ENCODE data around the gene ASPA. TPM values are rescaled to one million over a fixed set of nuclear protein-coding genes. Genes with fewer than 3 reads are reported as not detected.
"Not testable (repeated sequence)": the region's sequence is repeated elsewhere in the genome, so short reads cannot be mapped to it uniquely, and the experiment has no call there.

Gene ASPA
- total RNA-seq, 2 experiments from 2014 or later: not detected

DNA sequence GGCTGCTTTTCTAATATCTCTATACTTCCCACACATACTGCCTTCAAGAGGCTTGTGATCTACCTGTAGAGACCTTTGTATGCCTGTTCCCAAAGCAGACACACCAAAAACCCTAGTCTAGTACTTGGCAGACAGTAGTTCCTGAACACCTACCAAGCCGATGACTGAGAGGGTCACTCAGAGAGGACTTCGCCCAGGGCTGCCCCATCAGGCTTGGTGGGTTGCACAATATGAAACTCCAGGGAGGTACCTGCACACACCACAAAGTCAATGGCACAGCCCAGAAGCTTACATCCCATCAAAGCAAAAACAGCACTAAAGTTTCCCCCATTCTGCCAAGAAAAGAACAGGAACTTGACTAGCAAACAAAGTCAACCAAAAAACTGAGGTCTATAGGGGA, 30.3 kb downstream of the ASPA start:
- ChIA-PET POLR2A (no interaction called here), CTCF (no interaction called here)

DNA sequence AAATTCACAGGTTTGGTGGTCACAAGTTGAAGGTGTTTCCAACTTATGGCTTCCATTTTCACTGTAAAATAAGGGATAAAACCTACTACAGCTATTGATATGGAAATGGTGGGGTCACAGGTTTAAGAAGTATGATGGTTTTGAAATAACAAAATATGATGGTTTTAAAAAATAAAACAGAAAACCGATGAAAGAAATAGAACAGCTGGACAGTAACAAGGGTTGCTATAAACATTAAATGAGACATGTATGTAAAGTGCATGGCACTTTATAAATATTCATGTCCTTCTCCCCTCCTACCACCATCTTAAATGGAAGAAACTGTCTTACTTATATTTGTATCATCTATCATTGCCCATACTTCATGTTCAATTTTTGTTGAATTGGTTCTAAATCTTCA, 31.3 kb downstream of the ASPA start:
- POLR2A ChIA-PET: no interaction called here
- CTCF ChIA-PET: no interaction called here

DNA sequence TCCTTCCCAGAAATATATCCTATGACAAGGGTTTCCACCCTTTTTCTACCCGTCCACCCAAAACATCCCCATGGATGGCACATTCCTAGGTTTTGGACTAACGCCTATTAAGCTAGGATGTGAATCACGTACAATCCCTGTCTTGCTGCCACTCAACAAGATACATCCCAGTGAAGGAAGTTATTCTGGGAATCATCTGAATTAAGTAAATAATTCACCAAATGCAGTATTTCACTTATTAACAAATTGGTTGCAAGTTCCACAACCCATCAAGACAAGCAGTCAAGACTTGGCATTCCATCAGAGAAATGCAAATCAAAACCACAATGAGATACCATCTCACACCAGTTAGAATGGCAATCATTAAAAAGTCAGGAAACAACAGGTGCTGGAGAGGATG, 32.1 kb downstream of the ASPA start:
- POLR2A ChIA-PET: no interaction called here
- CTCF ChIA-PET: no interaction called here

DNA sequence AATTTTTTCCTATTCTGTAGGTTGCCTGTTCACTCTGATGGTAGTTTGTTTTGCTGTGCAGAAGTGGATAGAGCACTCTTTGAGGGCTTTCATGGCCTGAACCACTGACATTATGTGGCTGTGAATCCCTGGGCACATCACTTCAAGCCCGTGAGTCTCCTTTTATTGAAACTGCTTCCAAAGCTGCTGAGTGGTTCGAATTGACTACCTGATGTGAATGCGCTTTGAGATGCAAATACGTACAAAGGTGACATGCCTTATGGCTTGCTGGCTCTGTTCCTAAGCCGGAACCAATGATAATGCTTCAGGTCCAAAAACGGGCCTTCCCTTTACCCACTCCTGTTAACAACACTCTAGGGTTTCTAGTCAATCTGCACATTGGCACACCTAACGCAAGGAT, 34.3 kb downstream of the ASPA start:
- ChIA-PET CTCF (no interaction called here), POLR2A (no interaction called here)

DNA sequence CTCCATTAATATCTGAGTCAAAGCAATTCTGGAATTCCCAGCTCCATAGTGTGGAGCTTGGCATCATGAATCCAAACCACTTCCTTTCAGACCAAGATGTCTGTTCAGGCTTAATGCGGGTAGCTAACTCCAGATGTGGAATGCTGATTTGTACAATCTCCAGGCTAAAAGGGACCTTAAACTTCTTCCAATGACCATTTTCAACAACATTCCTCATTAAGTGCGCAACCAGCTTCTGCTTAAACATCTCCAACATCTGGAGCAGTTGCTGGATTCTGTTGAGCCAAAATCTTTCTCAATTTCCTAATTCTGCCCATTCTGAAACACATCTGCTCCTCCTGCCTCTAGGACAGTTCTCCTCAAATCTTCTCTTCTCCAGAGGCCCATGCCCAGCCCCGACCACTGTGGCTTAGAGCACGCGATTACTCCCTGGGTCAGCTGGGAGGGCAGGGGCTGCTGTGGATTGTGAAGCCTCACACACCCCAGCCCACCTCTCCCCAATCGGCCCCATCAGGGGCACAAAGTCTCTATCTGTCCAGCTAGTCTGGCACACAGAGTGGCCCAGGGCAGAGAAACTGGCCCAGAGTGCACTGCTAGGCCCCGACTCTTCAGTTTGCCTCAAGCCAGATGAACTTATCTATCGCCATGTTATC, 36.2 kb downstream of the ASPA start:
- ChIA-PET POLR2A (no interaction called here), CTCF (no interaction called here)

DNA sequence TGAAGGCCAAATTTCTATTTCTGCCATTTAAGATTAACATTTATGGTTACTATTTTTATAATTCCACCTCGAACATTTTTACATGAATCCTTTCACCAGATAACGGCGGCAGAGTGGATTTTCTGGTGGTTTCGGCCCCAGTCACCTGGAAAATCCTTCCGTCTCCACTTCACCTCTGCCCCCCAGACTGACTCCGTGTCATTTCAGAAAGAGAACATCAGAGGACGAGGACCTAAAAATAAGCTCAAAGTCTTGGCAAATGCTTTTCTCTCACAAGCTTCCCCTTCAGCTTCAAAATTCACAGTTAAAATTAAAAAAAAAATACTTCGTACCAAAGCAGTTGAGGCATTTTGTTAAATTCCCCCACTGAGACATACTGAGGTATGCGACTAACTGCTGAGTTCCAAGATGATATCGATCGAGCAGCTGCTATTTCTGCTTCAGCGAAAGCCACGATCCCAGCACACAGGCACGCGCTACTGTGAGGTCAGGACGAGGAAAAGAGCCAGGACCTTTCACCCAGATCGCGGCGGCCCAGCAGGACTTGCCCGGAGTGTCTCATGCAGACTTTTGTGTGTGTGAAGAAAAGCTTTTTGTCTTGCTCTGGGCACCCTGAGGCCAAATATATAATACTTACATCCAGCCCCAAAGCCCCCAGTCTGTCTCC, 36.8 kb downstream of the ASPA start:
- POLR2A ChIA-PET: no interaction called here

DNA sequence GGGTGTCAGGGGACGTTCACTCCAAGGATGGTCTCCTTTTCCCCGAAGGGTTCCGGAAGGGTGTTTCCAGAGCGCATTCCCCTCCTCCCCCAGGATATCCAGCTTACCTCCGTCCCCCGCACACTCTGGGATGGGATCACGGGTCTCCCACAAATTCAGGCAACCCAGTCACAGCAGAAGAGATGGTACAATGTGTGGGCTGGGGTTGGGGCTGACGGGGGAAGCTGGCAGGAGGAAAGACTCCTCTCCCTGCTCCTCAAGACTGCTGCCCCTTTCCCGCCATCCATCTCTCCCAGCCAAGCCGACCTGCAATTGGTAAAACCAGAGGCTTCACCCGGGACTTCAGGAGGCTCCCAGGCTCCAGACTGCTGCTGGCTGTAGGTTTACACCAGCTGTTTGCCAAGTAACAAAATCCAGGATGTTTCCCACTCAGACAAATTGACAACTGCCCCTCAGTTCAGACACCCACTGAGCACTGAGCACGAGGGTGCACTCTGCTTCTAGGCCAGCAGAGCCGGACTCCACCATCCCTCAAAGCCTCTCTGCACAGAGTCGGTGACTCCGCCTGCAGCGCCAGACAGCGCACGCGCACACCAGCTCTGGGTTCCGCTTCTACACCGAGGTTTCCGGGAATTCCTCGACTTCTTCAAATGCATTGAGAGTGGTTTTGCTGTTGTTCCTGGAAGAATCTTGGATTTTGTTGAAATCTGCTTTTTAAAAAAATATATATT, 37.7 kb downstream of the ASPA start:
- POLR2A ChIA-PET: no interaction called here
- CTCF ChIA-PET: no interaction called here

More for the DNA sequence above, 36.8 kb downstream of the ASPA start:
- CTCF ChIA-PET: no interaction called here

DNA sequence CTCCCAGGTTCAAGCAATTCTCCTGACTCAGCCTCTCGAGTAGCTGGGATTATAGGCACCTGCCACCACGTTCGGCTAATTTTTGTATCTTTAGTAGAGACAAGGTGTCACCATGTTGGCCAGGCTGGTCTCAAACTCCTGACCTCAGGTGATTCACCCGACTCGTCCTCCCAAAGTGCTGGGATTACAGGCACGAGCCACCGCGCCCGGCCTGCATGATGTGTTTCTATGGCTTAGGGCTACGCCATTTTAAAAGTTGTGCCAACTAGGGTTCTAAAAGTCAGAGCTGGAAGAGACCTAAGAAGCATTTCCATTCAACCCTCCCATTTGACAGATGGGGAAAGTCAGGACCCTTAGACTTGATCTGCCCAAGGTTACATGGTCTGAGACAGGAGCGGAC, 38.4 kb downstream of the ASPA start:
- POLR2A ChIA-PET, CTCF ChIA-PET: not testable (repeated sequence)

DNA sequence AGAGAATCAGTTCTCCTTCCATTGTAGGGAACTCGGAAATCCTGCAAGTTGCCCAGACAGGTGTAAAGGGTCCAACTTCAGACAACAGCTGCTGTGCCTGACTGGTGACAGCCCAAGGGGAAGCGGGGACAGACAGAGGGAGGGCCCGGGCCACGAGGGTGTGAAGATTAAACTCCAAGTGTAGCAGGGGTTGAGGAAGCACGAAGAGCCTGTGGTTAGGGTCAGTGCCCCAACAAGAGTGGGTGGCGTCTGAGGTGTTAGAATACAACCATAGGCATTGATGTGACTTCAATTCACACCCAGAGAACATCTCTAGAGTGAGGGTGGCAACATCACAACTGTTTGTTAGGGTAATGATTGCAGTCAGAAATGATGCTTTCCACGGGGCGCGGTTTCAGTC, 39.1 kb downstream of the ASPA start:
- CTCF ChIA-PET: no interaction called here

DNA sequence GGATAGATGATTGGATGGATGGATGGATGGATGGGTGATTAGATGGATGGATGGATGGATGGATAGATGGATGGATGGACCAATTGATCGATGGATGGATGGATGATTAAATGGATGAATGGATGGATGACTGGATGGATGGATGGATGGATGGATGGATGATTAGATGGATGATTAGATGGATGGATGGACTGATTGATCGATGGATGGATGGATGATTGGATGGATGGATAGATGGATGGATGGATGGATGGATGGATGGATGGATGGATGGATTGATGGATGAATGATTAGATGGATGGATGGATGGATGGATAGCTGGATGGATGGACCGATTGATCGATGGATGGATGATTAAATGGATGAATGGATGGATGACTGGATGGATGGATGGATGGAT, 43.7 kb downstream of the ASPA start:
- POLR2A ChIA-PET, CTCF ChIA-PET: not testable (repeated sequence)

More for the DNA sequence above, 39.1 kb downstream of the ASPA start:
- POLR2A ChIA-PET: no interaction called here

DNA sequence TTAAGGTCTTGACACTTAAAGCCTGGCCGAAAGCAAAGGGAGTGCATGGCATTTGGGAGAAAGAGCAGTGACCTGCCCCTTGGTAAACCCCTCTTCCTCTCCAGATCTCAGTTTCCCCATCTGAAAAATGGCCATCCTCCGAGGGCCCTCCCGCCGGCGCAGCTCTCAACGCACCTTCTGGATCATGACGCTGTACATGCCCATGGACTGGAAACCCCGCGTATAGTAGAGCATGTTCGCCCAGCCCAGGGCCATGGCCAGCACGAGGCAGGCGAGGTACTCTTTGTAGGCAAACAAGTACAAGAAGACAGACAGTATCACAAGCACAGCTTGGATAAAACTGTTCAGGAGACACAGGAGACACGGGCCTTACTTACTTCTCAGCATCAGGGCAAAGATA, 48.2 kb downstream of the ASPA start:
- POLR2A ChIA-PET: no interaction called here

DNA sequence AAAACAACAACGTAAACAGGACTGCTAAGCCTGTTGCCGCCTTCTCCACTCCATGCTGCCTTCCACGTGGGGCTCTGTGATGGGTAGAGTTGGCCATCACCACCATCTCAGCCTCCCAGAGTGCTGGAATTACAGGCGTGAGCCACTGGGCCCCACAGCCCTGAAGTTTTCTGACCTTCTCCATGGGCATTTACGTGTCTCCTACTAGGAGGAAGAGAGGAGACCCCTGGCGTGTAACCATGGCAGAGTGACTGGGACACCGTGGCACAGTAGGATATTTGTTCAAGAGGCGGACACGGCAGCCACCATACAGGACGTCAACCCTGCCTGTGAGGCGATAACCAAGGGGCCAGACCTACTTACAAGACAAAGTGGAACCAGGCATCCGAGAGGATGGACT, 50.7 kb downstream of the ASPA start:
- ChIA-PET POLR2A (no interaction called here), CTCF (interaction anchor here (0.5 to 0.7 kb wide), 2 partner anchors 46 to 259 kb away, joined by 3 to 5 read pairs; no protein-coding TSS in a partner anchor)

More for the DNA sequence above, 48.2 kb downstream of the ASPA start:
- CTCF ChIA-PET: no interaction called here

DNA sequence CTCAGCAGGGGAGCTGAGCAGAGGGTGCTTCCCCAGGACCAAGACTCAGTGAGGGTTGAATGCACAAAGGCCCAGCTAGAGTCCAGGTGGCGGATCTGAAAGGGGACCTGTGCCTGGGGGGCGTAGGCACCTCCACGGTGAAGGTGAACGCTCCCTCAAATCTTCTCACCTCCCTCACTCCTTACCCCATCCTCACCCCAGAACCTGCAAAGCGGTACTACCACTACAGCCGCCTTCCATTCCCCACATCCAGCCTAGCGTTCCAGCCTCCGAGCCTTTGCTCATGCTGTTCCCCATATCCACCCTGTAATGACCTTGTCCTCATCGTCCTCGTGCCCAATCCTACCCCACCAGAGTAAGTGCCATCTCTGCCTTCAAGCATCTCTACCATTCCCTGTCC, 51.2 kb downstream of the ASPA start:
- ChIA-PET POLR2A (no interaction called here), CTCF (no interaction called here)

DNA sequence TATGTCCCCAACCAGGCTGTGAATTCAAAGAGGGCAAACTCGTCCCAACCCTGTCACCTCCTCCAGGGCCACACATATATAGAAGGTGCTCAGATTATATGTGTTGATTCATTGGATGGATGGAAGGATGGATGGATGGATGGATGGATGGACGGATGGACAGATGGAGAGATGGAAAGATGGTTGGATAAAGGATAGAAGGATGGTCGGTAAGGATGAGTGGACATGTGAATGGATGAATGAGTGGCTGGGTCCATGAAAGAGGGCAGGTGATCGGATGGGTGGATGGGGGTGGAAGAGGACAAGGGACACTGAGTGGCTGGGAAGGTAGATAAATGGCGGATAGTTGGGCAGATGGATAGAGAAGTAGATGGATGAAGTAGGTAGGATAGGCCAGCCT, 51.7 kb downstream of the ASPA start:
- POLR2A ChIA-PET: no interaction called here
- CTCF ChIA-PET: no interaction called here

DNA sequence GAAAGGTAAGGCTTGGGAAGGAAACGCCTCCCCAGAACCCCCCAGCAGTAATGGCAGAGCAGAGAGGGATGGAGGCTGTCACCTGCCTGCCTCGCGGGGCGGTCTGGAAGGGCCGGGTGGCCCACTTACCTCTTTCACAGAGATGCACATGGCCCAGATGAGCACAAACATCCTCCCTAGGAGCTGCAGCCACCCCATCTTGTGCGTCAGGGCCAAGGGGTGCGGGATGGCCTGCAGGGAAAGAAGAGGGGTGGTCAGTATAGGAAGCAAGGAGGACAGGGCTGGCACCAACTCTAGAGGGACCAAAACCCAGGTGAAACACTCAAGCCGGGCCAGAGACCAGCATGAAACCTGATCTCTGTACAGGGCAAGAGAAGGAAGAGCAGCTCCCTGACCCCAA, 52.1 kb downstream of the ASPA start:
- ChIA-PET POLR2A (no interaction called here), CTCF (no interaction called here)

DNA sequence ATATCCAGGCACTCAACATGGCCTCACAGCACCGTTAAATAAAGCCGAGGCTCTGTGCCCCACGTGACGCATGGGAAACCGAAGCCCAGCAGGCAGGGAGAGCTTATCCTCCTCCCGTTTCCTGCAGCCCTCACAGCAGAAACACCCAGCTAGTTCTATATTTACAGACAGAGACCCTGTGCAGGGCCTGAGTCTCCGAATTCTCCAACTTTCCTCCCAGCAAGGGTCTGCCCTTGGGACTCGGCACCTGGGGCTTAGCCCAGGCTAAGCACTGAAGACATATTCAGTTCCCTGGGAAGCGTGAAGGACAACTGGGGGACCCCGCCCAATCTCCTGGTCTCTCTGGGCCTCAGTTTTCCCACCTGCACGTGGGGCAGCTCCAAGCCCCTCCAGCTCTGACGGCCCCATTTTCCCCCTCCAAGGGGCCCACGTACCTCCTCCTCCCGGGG, 52.6 kb downstream of the ASPA start:
- POLR2A ChIA-PET: no interaction called here
- CTCF ChIA-PET: no interaction called here

DNA sequence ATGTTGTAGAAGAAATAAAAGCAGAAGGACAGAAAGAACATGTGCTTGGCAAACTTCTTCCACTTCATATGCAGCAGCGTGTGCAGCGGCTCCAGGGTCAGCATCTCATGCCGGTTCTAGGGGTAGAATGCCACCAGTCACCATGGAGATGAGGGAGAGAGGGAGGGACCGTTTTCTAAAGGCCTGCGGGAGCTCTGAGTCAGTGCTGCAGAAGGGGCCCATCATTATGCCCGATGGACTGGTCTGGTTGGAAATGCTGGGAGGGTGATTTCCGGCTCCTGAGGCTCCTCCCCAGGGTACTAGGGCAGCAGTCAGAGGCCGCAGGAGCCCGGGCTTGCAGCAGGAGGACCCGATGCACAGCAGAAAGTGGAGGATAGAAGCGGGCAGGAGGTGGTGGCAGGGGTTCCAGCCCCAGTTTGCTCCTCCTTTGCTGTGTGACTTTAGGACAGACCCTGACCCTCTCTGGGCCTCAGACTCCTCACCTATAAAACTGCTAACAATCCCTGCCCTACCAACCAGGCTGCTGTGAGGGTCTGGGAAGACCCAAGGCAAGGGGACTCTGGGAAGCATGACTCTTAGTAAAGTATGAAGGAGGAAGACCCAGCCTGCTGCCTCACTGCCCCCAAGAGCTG, 53.2 kb downstream of the ASPA start:
- POLR2A ChIA-PET: no interaction called here

DNA sequence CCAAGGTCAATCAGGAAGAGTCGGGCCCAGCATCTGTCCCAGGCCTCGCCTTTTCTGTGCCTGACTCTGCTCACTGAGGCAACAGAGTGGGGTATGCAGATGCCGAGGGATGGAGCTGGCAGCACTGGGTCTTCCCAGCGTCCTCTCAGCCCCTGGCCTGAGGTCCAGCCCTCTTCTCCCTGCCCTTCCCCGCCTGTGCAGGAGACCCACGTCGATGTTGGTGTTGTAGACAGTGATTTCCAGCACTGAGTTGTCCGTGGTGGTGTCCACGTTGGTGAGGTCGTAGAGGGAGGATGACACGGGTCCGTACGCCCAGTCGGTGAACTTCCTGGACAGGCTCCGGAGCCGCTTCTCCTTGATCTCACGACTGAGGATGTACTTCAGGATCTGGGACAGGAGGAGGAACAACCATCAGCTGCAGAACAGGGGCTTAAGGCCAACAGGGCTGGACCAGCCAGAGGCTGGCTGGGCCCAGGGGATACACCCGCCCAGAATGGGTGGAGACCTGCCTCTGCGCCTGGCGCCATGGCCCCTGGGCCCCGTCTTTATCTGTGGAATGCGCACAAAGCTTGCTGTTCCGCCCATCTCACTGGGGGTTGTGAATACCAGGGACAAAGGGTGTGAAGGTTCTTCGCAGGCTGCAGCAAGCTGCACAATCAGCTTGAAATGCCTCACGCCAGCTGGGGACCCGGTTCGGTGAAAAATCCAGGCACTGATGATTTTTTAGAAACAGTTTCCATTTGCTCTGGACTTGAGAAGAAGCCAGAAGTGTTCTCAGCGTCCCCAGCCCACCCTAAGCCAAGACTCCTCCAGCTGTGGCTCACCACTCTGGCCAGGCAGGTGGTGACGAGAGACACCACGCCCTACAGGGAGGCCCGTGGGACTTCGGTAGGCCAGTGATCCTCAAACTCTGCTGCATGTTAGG, 54.3 kb downstream of the ASPA start:
- POLR2A ChIA-PET: no interaction called here
- CTCF ChIA-PET: no interaction called here

More for the DNA sequence above, 53.2 kb downstream of the ASPA start:
- CTCF ChIA-PET: no interaction called here

DNA sequence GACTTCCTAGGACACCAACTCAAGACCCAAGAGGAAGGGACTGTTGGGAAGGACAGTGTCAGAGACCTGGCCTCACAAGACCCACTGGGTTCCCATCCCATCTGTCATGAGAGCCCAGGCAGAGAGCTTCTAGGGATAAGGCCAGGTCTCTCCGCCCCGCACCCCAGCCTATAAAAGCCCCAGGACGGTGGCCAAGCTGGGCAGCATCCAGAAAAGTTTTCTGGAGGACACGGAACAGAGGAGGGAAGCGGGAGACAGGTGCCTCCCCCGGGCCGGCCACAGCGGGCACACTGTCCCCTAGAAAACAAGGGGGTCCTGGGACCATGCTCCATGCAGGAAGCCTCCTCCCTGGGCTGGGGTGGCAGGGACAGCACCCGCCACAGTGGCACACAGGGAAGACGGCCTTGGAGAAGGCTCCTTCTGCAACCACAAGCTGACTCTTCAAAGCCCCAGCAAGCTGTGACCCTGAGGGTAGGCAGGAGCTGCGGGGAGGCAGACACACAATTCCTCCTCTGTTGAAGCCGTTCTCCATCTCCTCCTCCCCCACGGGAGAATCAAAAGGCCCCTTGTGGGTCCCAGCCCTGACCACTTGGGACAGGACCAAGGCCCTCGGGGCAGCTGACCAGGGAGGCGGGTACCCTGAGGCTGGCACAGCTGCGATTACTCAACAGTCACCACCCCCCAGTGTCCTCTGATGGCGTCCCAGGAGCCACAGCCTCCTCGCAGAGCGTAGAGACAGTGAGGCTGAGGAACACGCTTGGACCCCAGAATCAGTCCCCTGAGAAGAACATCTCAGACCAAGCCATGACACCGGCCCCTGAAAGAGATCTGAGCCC, 55.7 kb downstream of the ASPA start:
- CTCF ChIA-PET: no interaction called here
- POLR2A ChIA-PET: no interaction called here

Measured in activated CD8-positive, alpha-beta memory T cell treated with anti-CD3 and anti-CD28 coated beads for 36 hours (primary cell).